ENCODE data around the gene U2AF2.

The U2AF2 gene

DNA sequence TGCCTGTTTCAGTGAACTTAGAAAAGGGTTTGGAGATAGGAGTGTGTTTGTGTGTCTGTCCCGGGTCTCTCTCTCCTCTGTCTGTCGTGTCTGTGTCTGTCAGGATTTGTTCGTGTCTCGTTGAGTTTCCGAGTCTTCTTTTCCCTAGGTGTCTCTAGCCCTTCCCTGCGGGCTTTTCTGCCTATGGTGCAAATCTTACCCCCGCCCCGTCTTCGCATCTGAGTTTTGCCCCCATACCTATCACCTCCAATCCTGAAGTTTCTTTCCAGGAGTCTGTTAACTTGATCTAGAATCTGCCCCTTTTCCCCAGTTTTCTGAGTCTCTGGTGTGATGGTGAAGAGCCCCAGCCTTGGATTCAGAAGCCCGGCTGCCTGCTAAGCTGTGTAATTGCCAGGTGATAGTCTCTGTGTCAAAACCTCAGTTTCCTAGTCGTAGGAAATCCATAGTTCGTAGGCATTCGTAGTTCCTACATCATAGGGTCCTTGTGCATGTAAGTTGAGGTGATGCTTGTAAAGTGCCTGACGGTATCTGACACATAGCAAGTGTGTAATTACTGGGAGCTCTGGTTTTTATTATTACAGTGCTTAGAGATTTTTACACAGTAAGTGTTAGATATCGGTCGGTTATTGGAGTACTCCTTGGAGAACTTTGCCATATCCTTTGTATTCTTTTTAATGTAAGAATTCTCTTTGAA, 21.0 kb downstream of the U2AF2 start:
- Mint-ChIP-seq H3K27me3 (ENCODE audit: low read depth) (no peaks in the 10 kb centered on the region), H3K4me3 (peak overlapping the region; percentile 97), H3K4me1 (ENCODE audit: low read depth) (peaks cover 28% of the 10 kb centered on the region), H3K27ac (peak overlapping the region; percentile 93), H3K9me3 (no peaks in the 10 kb centered on the region), H3K36me3 (ENCODE audit: low read depth) (peaks cover 46% of the 10 kb centered on the region)
- DNase-seq (ENCODE audit: low spot score), result no peak

DNA sequence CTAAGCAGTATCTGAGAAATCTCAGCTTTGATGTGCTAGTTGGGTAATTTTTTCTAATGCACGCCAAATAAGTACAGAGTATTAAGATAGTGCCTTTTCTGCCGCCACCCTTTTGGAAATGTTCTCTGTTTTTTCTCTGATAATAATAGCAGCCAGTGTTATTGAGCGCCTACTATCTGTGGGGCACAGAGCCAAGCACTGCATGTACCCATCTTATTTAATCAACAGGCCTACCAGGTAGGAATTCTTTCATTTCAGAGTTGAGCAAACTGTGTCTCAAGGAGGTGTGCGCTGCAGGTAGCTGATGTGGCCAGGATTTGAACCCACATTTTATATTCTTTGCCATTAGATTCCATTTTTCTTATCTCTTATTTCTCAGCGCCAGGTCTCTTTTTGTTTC, 21.5 kb downstream of the U2AF2 start:
- no peak for DNase-seq (ENCODE audit: low spot score)
- no peaks in the 10 kb centered on the region for H3K9me3 Mint-ChIP-seq
- peaks cover 28% of the 10 kb centered on the region for H3K4me1 Mint-ChIP-seq (ENCODE audit: low read depth)
- no peaks in the 10 kb centered on the region for H3K27me3 Mint-ChIP-seq (ENCODE audit: low read depth)
- H3K36me3 Mint-ChIP-seq (ENCODE audit: low read depth), result peaks cover 40% of the 10 kb centered on the region
- H3K4me3 Mint-ChIP-seq, result peak overlapping the region; percentile 97
- H3K27ac Mint-ChIP-seq, result peak overlapping the region; percentile 60

DNA sequence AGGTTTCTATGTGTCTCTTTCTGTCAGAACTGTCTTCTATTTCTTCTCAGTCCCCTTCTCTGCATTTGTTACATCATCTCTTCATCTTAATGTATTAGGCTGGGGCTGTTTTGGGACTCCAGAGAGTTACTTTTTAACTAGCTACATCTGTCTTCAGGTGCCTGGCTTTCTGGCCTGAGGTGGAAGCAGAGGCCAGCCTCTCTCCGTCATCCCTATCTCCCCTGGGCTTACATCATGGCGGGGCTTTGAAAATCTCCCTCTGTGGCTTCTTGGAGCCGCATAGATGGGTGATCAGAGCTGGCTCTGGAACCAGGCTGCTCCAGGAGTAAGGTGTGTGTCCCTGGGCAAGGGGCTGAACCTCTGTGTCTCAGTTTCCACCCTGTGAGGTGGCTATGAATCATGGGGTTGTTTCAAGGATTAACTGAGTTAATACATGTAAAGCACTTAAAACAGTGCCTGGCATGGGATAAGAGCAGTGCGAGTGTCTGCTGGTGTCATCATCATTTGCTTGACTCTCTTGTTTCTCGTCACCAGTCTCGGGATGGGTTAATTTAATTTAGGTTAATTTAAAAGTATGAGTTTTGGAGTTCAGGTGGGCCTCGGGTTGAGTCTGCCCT, 22.2 kb downstream of the U2AF2 start:
- no peak for DNase-seq (ENCODE audit: low spot score)
- peaks cover 28% of the 10 kb centered on the region for H3K4me1 Mint-ChIP-seq (ENCODE audit: low read depth)
- no peaks in the 10 kb centered on the region for H3K9me3 Mint-ChIP-seq
- peaks cover 38% of the 10 kb centered on the region for H3K36me3 Mint-ChIP-seq (ENCODE audit: low read depth)
- no peaks in the 10 kb centered on the region for H3K27me3 Mint-ChIP-seq (ENCODE audit: low read depth)
- peak overlapping the region; percentile 60 for H3K27ac Mint-ChIP-seq
- peak overlapping the region; percentile 97 for H3K4me3 Mint-ChIP-seq

DNA sequence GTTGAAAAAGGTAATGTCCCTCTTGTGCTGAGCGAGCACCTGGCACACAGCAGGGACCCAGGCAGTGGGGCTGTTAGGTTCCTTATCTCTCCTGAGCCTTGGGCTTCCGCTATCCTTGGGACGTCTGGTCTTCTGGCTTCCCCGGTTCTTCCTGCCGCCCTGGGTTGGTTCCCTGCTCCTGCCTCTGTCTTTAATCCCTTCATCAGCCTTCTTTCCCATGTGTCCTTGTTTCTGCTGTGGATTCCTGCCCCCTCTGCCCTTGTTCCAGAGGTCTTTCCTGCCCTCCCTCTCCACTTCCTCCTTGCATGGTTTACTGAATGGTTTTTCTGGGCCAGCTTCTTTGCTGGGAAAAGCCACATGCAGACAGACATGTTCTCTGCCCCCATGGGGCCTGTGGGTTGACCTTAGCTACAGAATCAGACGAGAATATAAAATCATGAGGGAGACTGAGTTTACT, 22.8 kb downstream of the U2AF2 start:
- H3K27me3 Mint-ChIP-seq (ENCODE audit: low read depth), result no peaks in the 10 kb centered on the region
- no peaks in the 10 kb centered on the region for H3K9me3 Mint-ChIP-seq
- peak overlapping the region; percentile 30 for H3K4me3 Mint-ChIP-seq
- H3K36me3 Mint-ChIP-seq (ENCODE audit: low read depth), result peaks cover 34% of the 10 kb centered on the region
- peak overlapping the region; percentile 2 for H3K27ac Mint-ChIP-seq
- DNase-seq (ENCODE audit: low spot score), result no peak
- H3K4me1 Mint-ChIP-seq (ENCODE audit: low read depth), result peaks cover 28% of the 10 kb centered on the region

DNA sequence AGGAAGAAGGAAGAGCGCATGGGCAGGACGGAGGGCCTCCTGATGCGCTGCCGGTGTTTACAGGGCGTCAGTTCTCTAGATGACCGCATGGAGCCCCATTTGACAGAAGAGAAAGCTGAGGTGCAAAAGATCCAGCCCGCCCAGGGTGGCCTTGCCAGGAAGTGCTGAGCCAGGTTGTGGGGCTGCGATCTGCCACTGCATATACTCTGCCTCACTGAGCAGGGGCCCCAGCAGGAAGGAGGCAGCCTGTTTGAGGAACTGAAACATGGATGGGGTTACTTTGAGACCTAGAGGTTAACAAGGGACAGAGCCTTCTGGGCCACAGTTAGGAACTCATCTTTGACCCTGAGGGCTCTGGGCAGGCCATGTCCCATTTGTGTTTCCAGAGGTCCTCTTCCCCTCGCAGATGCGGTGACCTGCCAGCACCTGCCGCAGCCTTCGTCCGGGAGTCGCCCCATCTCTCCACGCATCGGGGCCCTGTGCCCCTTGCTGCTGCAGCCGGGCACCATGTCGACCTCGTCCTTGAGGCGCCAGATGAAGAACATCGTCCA, 23.4 kb downstream of the U2AF2 start:
- DNase-seq (ENCODE audit: low spot score), result no peak
- Mint-ChIP-seq H3K4me1 (ENCODE audit: low read depth) (peaks cover 28% of the 10 kb centered on the region), H3K27me3 (ENCODE audit: low read depth) (no peaks in the 10 kb centered on the region), H3K27ac (peak overlapping the region; percentile 2), H3K36me3 (ENCODE audit: low read depth) (peaks cover 32% of the 10 kb centered on the region), H3K9me3 (no peaks in the 10 kb centered on the region), H3K4me3 (no peak overlapping the region)

DNA sequence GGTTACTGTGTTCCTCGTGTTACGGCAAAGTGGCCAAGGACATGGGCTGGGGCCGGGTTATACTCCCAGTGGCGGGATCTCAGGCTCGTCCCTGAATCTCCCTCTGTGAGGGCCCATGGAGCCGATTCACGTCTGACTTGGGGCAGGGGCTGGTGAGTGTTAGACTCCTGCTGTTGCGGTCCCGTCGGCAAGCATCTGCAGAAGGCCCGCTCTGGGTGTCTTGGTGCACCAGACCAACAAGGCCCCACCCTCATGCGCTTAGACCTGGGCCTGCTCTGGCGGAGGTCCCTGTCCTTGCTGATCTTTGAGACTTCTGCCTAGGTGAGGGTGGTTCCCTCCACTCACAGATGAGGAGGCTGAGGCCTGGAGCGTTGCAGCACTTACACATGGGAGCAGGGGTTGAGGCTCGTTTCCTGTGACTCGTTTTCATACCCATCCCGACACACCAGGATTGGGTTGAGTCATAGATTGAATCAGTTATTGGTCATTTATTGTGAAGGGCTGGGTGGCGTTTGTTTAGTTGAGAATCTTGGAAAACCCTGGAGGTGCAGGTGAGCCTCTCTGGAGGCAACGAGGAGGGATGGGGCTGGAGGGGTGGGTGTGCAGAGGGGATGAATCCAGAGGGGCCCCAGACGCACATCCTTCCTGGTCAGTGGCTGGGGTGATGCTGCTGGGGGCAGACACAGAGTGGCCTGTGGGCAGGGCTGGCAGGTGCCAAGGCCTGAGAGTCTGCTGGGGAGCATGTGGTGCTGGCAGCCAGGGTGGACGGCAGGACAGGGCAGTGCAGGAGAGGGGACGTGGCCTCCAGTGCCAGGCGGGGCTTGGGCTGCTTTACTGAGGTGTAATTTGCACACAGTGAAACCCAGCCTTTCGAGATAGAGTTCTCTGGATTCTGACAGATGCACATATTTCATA, 24.8 kb downstream of the U2AF2 start:
- no peak overlapping the region for H3K4me3 Mint-ChIP-seq
- peak overlapping the region; percentile 31 for H3K27ac Mint-ChIP-seq
- peaks cover 24% of the 10 kb centered on the region for H3K4me1 Mint-ChIP-seq (ENCODE audit: low read depth)
- H3K9me3 Mint-ChIP-seq, result no peaks in the 10 kb centered on the region
- H3K27me3 Mint-ChIP-seq (ENCODE audit: low read depth), result no peaks in the 10 kb centered on the region
- peaks cover 26% of the 10 kb centered on the region for H3K36me3 Mint-ChIP-seq (ENCODE audit: low read depth)
- DNase-seq (ENCODE audit: low spot score), result no peak

DNA sequence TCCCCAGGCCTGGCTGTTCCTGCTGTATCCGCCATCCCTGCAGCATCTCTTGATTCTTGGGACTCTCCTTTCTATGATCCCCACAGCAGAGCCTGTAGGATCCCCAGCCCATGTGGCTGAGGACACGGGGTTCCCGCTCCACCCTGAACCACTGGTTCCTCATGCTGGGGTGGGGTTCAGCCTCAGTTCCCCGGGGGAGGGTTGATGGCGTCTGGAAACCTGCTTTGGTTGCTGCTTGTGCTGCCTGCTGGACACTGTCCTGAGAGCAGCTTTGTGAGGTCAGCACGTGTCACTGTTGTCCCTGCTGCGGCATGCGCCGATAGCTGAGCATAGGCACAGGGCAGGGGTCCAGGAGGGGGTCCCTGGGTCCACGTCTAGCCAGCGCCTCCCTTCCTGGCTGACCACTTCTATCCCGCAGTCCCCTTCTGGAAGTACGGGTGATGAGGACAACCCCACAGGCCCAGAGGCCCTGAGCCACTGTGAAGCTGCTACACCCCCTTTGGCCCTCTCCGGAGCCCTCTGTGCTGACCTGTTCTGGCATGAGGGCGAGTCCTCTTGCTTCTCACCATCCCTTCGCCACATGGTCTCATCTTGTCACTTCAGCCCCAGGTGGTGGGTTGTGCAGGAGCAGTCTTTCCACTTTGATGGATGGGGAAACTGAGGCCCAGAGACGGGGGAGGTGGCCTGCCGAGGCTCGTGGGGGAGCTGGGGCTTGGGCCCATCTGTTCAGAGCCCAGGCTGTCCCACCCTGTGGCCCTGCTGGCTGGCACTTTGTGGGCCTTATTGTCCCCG, 25.7 kb downstream of the U2AF2 start:
- no peak overlapping the region for H3K4me3 Mint-ChIP-seq
- no peak for DNase-seq (ENCODE audit: low spot score)
- peaks cover 23% of the 10 kb centered on the region for H3K4me1 Mint-ChIP-seq (ENCODE audit: low read depth)
- no peak overlapping the region for H3K27ac Mint-ChIP-seq
- peaks cover 24% of the 10 kb centered on the region for H3K36me3 Mint-ChIP-seq (ENCODE audit: low read depth)
- no peaks in the 10 kb centered on the region for H3K27me3 Mint-ChIP-seq (ENCODE audit: low read depth)
- H3K9me3 Mint-ChIP-seq, result no peaks in the 10 kb centered on the region

DNA sequence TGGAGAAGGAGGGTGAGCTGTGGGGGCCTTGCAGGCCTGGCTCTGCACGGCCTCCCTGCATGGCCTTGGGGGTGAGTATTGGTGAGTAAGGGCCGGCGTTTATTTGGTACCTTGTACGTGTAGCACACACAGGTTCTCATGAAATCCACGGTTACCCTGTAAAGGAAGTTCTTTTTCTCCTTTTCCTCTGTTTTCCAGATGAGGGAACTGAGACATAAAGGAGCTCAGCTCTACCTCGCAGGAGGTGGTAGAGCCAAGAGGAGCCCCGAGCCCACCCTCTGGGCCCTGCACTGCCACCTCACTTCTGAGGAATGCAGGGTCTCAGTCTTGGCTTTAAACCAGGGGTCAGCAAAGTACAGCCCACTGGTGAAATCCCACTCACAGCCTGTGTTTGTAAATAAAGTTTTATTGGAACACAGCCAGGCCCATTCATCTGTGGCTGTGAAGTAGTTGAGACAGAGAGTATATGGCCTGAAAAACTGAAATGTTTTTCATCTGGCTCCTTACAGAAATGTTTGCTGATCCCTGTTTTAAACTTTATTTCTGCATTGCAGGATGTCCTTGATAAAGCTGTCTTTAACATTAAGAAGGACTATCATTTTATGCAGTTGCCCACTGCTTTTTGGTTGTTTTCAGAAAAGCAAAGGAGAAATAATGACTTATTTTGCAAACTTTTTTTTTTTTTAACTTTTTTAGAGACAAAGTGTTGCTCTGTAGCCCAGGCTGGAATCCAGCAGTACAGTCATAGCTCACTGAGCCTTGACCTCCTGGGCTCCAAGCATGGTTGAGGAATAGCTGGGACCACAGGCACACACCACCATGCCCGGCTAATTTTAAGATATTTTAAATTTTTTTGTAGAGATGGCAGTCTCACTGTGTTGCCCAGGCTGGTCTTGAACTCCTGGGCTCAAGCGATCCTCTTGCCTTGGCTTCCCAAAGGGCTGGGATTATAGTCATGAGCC, 26.6 kb downstream of the U2AF2 start:
- H3K27me3 Mint-ChIP-seq (ENCODE audit: low read depth), result no peaks in the 10 kb centered on the region
- no peak for DNase-seq (ENCODE audit: low spot score)
- H3K9me3 Mint-ChIP-seq, result no peaks in the 10 kb centered on the region
- peaks cover 20% of the 10 kb centered on the region for H3K4me1 Mint-ChIP-seq (ENCODE audit: low read depth)
- H3K36me3 Mint-ChIP-seq (ENCODE audit: low read depth), result peaks cover 28% of the 10 kb centered on the region
- no peak overlapping the region for H3K27ac Mint-ChIP-seq
- H3K4me3 Mint-ChIP-seq, result no peak overlapping the region

DNA sequence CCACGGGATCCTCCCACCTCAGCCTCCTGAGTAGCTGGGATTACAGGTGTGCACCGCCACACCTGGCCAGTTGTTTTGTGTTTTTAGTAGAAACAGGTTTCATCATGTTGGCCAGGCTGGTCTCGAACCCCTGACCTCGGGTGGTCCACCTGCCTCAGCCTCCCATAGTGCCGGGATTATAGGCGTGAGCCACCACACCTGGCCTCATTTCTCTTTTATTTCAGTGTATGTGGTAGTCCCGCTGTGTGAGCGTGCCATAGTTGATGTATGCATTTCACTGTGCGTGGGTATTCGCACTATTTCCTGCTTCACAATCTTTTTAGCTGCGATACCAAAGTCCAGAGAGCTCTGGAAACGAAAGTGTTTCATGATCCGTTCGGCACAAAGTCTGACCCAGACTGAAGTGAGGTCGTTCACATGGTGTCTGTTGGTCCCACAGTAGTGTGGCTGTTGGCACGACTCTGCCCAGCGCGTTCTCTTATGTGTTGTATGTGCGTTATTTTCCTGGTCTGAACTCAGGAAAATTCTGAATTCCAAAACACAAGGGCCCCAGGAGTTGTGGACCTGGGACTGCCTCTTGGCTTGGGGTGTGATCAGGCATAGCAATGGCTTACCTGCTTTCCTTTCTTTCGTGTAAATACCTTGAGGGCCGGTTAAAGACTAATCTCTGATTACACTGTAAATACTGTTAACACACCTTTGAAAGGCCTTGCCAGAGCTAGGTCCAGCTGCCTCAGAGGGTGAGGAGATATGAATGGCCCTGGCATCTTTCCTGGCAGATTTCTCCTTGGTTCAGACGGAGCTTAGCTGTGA, 28.8 kb downstream of the U2AF2 start:
- H3K27ac Mint-ChIP-seq, result no peak overlapping the region
- DNase-seq (ENCODE audit: low spot score), result no peak
- peaks cover 8% of the 10 kb centered on the region for H3K4me1 Mint-ChIP-seq (ENCODE audit: low read depth)
- peaks cover 15% of the 10 kb centered on the region for H3K36me3 Mint-ChIP-seq (ENCODE audit: low read depth)
- no peaks in the 10 kb centered on the region for H3K9me3 Mint-ChIP-seq
- no peak overlapping the region for H3K4me3 Mint-ChIP-seq
- H3K27me3 Mint-ChIP-seq (ENCODE audit: low read depth), result no peaks in the 10 kb centered on the region

DNA sequence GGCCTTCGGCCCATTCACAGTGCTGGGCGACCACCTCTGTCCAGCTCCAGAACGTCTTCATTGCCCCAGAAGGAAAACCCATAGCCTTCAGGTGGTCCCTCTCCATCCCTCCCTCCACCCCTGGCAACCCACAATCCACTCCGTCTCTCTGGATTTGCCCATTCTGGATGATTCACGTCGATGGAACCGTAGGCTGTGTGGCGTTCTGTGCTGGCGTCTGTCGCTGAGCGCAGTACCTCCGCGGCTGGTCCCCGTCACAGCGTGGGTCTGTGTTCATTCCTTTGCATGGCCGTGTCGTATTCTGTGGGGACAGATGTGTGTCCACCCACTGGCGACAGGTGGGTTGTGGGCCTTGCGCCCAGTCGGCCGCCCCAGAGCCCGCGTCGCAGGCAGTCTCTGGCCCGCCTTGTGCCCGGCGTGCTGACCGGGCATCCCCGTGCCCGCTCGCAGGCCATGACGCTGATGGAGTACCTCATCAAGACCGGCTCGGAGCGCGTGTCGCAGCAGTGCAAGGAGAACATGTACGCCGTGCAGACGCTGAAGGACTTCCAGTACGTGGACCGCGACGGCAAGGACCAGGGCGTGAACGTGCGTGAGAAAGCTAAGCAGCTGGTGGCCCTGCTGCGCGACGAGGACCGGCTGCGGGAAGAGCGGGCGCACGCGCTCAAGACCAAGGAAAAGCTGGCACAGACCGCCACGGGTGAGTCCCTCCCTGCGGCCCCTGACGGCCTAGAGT, 30.3 kb downstream of the U2AF2 start:
- peaks cover 15% of the 10 kb centered on the region for H3K36me3 Mint-ChIP-seq (ENCODE audit: low read depth)
- H3K4me3 Mint-ChIP-seq, result no peak overlapping the region
- H3K27me3 Mint-ChIP-seq (ENCODE audit: low read depth), result no peaks in the 10 kb centered on the region
- H3K9me3 Mint-ChIP-seq, result no peaks in the 10 kb centered on the region
- no peak for DNase-seq (ENCODE audit: low spot score)
- H3K4me1 Mint-ChIP-seq (ENCODE audit: low read depth), result no peaks in the 10 kb centered on the region
- no peak overlapping the region for H3K27ac Mint-ChIP-seq

DNA sequence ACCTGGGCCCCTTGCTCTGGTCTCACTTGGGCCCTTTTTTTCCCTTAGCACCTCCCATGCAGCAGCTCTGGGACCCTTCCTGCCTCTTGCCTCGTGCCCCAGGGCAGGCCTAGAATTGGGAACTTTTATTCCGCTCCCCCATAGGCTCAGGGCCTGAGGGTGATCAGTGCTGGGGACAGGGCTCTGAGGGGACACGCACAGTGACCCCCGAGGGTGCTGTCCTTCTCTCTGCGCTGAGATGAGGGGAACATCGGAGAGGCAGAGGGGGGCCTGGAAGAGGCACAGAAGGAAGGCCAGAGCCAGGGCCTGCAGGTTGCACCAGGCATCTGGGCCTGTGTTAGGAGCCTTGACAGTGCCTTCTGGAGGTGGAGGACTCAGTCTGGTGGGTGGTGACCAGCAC, 30.9 kb downstream of the U2AF2 start:
- H3K4me1 Mint-ChIP-seq (ENCODE audit: low read depth), result no peaks in the 10 kb centered on the region

More for the DNA sequence above, 30.9 kb downstream of the U2AF2 start:
- Mint-ChIP-seq H3K36me3 (ENCODE audit: low read depth) (peaks cover 13% of the 10 kb centered on the region), H3K27ac (no peak overlapping the region), H3K27me3 (ENCODE audit: low read depth) (no peaks in the 10 kb centered on the region), H3K9me3 (no peaks in the 10 kb centered on the region), H3K4me3 (no peak overlapping the region)
- no peak for DNase-seq (ENCODE audit: low spot score)

Data from T-helper 2 cell treated with Interferon-gamma antibody and Interleukin-4, amounts not matched to agents 5 μg/mL and 100 μg/mL, for 36 hours (primary cell).